Gastroesophageal sphincter (tissue), 4 donors: ENCODE results near the gene SPOCD1. TPM values are rescaled to one million over a fixed set of nuclear protein-coding genes. Genes with fewer than 3 reads are reported as not detected.

Experiments
- ATAC-seq: fragments of 150-250 bp; one replicate; pipeline ENCODE4 v1.9.1; 2016; ENCODE audit warnings: mild to moderate bottlenecking, moderate library complexity
- H3K27ac ChIP-seq, 4 donors: fragments of 200-600 bp; sonication (generic) in 3 of 4; 1 replicate in 3 of 4; 2 replicates in 1 of 4; pipeline ENCODE4 v1.5.1; 2016 to 2019
- H3K27me3 ChIP-seq: fragments of 200-600 bp; sonication (generic); one replicate; pipeline ENCODE4 v1.5.1; 2019
- H3K36me3 ChIP-seq, 2 donors: fragments of 200-600 bp; sonication (generic); one replicate each; pipeline ENCODE4 v1.5.1; 2019; ENCODE audit warnings: control low read depth in 1 of 2
- H3K4me1 ChIP-seq, 3 donors: fragments of 200-600 bp; sonication (generic); 1 replicate in 2 of 3; 2 replicates in 1 of 3; pipeline ENCODE4 v1.5.1; 2016 to 2019; ENCODE audit warnings: control low read depth in 2 of 3
- H3K4me3 ChIP-seq, 2 donors: fragments of 200-600 bp; sonication (generic); one replicate each; pipeline ENCODE4 v1.5.1; 2019; ENCODE audit warnings: mild to moderate bottlenecking in 1 of 2, moderate library complexity in 1 of 2
- H3K9me3 ChIP-seq, 3 donors: fragments of 200-600 bp; sonication (generic); one replicate each; pipeline ENCODE4 v1.5.1; 2017 to 2019; ENCODE audit warnings: control low read depth in 2 of 3
- CTCF ChIP-seq, 4 experiments: fragments of 200-600 bp in 2 of 4; fragments of 450-650 bp in 2 of 4; sonication (generic) in 1 of 4; IDR thresholded peaks; one replicate each; pipeline ENCODE4 v1.5.1; 2017 to 2019; ENCODE audit warnings: antibody characterized with exemption in 4 of 4, mild to moderate bottlenecking in 2 of 4, moderate library complexity in 2 of 4
- EP300 ChIP-seq: sonication (generic); formaldehyde crosslinking; IDR thresholded peaks from one replicate; pipeline ENCODE4 v1.6.1; 2017; ENCODE audit warnings: antibody characterized with exemption, mild to moderate bottlenecking
- POLR2A ChIP-seq, 2 donors: fragments of 450-650 bp; IDR thresholded peaks; one replicate each; pipeline ENCODE4 v1.6.1; 2017; ENCODE audit warnings: antibody characterized with exemption in 2 of 2, mild to moderate bottlenecking in 2 of 2, moderate library complexity in 1 of 2
- POLR2AphosphoS5 ChIP-seq: sonication (generic); formaldehyde crosslinking; IDR thresholded peaks from one replicate; pipeline ENCODE4 v1.6.1; 2017; ENCODE audit warnings: antibody characterized with exemption
- WGBS, 2 donors: methylation state at CpG; one replicate each; pipeline ENCODE4 v1.1.5; 2018; ENCODE audit warnings: low coverage in 1 of 2; 5-methylcytosine and 5-hydroxymethylcytosine counted together
- total RNA-seq, 4 donors: library from RNA; depleted of rRNA; stranded (reverse); fragments of >200 nt; gene quantifications; one replicate each; pipeline ENCODE4 v1.1.0, GENCODE V29; 2016

SPOCD1 gene
- total RNA-seq, 4 donors from 2014 or later = 0.27 to 1.6 (median 1.3) TPM; not detected in 1

DNA sequence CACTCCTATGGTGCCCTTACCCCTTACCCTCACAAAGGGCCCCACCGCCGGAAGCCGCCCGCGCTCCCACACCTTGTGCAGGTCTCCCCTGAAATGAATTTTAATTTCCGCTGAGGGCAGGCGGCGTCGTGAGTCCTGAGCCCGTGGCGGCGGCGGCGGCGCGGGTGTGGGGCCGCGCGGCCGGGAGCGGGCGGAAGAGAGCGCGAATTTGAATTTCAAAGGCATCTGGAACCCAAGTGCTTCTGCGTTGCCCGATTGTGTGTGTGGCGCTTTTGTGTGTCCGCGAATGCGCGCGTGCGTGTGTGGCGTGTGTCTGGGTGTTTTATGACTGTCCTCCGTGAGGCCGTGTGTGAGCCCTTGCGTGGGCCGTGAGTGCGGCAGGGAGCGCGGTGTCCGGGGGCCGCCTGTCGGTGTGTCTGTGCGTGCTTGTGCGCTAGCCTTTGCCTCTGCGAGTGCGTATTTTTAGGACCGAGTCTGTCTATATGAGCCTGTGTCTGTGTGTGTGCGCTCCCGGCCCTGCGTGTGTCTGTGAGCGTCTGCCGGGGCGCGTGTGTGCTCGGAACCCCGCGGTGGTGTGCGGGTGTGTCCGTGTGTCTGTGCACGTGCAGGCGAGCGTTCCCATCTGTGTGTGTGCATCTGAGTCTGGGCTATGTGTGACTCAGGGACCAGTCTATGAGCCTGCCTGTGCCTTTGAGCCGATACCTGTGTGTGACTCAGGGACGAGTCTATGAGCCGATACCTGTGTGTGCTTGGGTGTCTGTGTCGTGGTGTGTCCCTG lies 43.7 kb downstream of the SPOCD1 start:
- ATAC-seq = peak; percentile 23
- no peaks in the 10 kb centered on the region for H3K36me3 ChIP-seq
- no peak overlapping the region for H3K27ac ChIP-seq
- H3K4me1 ChIP-seq = peaks cover 0 to 25% (median 14%) of the 10 kb centered on the region in 3 donors
- peak overlapping the region in 1 of 2 donors; percentile 34 for H3K4me3 ChIP-seq
- TF ChIP-seq POLR2A (IDR thresholded peaks at IDR 0.05) (no peak), CTCF (IDR thresholded peaks at IDR 0.05) (peak in 3 of 4 experiments; percentile 3 to 23 (median 8))
- H3K27me3 ChIP-seq = peaks cover 66% of the 10 kb centered on the region
- no peaks in the 10 kb centered on the region for H3K9me3 ChIP-seq
- WGBS, 2 donors = 0% methylated on average over 2 of the region's 68 CpGs; no CpG with 5 or more reads in 1 of the 2 donors

DNA sequence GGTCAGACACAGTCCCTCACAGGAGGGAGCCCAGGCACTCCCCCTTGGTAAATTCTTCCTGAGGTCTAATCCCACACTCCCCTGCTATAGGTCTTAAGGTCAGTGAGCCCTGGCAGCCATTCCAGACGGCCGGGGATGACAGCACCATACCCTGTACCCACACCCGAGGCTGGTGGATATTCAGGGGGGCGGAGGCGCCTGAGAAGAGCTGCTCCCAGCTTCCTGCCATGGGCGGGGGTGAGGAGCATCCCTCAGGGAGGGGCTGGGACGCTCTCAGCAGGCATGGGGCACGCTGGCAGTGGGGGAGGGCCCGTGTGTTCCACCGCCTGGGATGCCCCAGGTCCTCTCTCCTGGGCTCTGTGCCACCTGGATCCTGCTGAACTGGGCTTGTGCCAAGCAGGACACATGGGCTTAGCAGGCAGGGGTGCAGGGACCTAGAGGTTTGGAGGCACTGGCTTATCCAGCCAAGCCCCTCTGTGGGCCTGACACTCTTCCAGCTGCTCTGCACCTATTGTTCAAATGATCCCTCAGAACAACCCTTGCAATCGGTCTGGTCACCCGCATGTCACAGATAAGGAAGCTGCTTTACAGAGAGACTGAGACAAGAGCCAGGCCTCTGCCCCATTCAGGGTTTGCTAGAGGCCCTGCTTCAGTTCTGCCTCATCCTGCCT lies 46.0 kb downstream of the SPOCD1 start:
- H3K27me3 ChIP-seq = peaks cover 43% of the 10 kb centered on the region
- H3K36me3 ChIP-seq = no peaks in the 10 kb centered on the region
- H3K4me1 ChIP-seq = peaks cover 0 to 28% (median 14%) of the 10 kb centered on the region in 3 donors
- no peak for ATAC-seq
- no peak overlapping the region for H3K27ac ChIP-seq
- H3K9me3 ChIP-seq = no peaks in the 10 kb centered on the region
- no peak overlapping the region for H3K4me3 ChIP-seq
- TF ChIP-seq EP300 = no peak
- no peak for TF ChIP-seq POLR2AphosphoS5
- no peak for TF ChIP-seq CTCF (IDR thresholded peaks at IDR 0.05)
- TF ChIP-seq POLR2A (IDR thresholded peaks at IDR 0.05) = no peak
- no CpG with 5 or more reads among the region's 12 CpGs for WGBS, 2 donors

GRCh38 chr1:31768939-31769704 lies 46.7 kb downstream of the SPOCD1 start:
- WGBS, 2 donors = 66 to 68% methylated on average over 4 of the region's 5 CpGs
- H3K27ac ChIP-seq = no peak overlapping the region
- H3K4me3 ChIP-seq = no peak overlapping the region
- peaks cover 36% of the 10 kb centered on the region for H3K27me3 ChIP-seq
- no peak for TF ChIP-seq CTCF (IDR thresholded peaks at IDR 0.05)
- no peak for TF ChIP-seq POLR2AphosphoS5
- TF ChIP-seq EP300 = no peak
- TF ChIP-seq POLR2A (IDR thresholded peaks at IDR 0.05) = no peak
- H3K36me3 ChIP-seq = no peaks in the 10 kb centered on the region
- no peak for ATAC-seq
- H3K9me3 ChIP-seq = no peaks in the 10 kb centered on the region
- H3K4me1 ChIP-seq = peaks cover 0 to 35% (median 18%) of the 10 kb centered on the region in 3 donors

DNA sequence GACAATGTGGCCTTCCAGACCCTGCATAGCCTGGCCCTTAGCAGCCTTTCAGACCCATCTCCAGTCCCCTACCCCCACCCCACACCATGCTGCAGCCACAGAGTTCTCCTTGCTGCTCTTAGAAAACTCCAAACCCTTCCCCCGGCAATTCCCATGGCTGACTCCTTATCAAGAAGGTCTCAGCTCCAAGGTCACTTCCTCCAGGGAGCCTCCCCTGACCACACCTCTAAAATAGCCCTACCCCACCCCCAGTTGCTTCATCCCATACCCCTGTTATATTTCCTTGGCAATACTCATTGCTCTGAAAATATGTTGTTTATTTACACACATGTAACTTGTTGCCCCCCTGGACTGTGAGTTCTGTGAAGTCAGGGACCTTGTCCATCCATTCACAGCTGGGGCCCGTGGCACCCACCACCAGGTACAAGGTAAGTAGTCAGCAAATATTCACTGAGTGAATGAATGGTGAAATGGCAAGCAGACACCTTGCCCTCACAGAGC lies 47.4 kb downstream of the SPOCD1 start:
- H3K9me3 ChIP-seq = no peaks in the 10 kb centered on the region
- no peak overlapping the region for H3K27ac ChIP-seq
- peaks cover 32% of the 10 kb centered on the region for H3K27me3 ChIP-seq
- no peaks in the 10 kb centered on the region for H3K36me3 ChIP-seq
- H3K4me1 ChIP-seq = peaks cover 0 to 39% (median 21%) of the 10 kb centered on the region in 3 donors
- no peak for TF ChIP-seq POLR2A (IDR thresholded peaks at IDR 0.05)
- no peak for TF ChIP-seq CTCF (IDR thresholded peaks at IDR 0.05)
- no peak for TF ChIP-seq EP300
- TF ChIP-seq POLR2AphosphoS5 = no peak
- no peak overlapping the region for H3K4me3 ChIP-seq
- no peak for ATAC-seq
- WGBS, 2 donors = 73 to 79% methylated on average over 2 of the region's 2 CpGs
